ENCODE results near the gene CACNA1G.

CACNA1G gene

GRCh38 chr17:50607522-50608175 is 47.1 kb downstream of the CACNA1G start:
- DNase-seq (ENCODE audit: insufficient read length, low spot score) (no peak), FAIRE-seq (no peak)

GRCh38 chr17:50608700-50609379 is 48.3 kb downstream of the CACNA1G start:
- FAIRE-seq (no peak), DNase-seq (ENCODE audit: insufficient read length, low spot score) (no peak)

GRCh38 chr17:50609380-50610074 is 49.0 kb downstream of the CACNA1G start:
- DNase-seq (ENCODE audit: insufficient read length, low spot score): no peak
- no peak for FAIRE-seq

- DNase-seq (ENCODE audit: insufficient read length, low spot score): no peak
- no peak for FAIRE-seq
These were observed 51.1 kb downstream of the CACNA1G start for GRCh38 chr17:50611634-50612033.

- FAIRE-seq: no peak
- no peak for DNase-seq (ENCODE audit: insufficient read length, low spot score)
These were observed 51.8 kb downstream of the CACNA1G start for GRCh38 chr17:50612281-50612680.

GRCh38 chr17:50613007-50613992 is 52.8 kb downstream of the CACNA1G start:
- DNase-seq (ENCODE audit: insufficient read length, low spot score) (no peak), FAIRE-seq (no peak)

GRCh38 chr17:50614471-50615051 is 54.0 kb downstream of the CACNA1G start:
- FAIRE-seq (no peak), DNase-seq (ENCODE audit: insufficient read length, low spot score) (no peak)

GRCh38 chr17:50615828-50616227 is 55.3 kb downstream of the CACNA1G start:
- no peak for DNase-seq (ENCODE audit: insufficient read length, low spot score)
- FAIRE-seq: no peak

GRCh38 chr17:50618300-50618699 is 57.8 kb downstream of the CACNA1G start:
- no peak for DNase-seq (ENCODE audit: insufficient read length, low spot score)
- FAIRE-seq: no peak

- FAIRE-seq (no peak), DNase-seq (ENCODE audit: insufficient read length, low spot score) (no peak)
These were observed 58.4 kb downstream of the CACNA1G start for GRCh38 chr17:50618941-50619340.

- DNase-seq (ENCODE audit: insufficient read length, low spot score) (no peak), FAIRE-seq (no peak)
These were observed 59.0 kb downstream of the CACNA1G start for GRCh38 chr17:50619489-50619888.

- no peak for FAIRE-seq
- DNase-seq (ENCODE audit: insufficient read length, low spot score): no peak
These were observed 59.7 kb downstream of the CACNA1G start for GRCh38 chr17:50620237-50620636.

GRCh38 chr17:50620858-50621257 is 60.3 kb downstream of the CACNA1G start:
- no peak for DNase-seq (ENCODE audit: insufficient read length, low spot score)
- no peak for FAIRE-seq

- DNase-seq (ENCODE audit: insufficient read length, low spot score) (no peak), FAIRE-seq (no peak)
These were observed 61.1 kb downstream of the CACNA1G start for GRCh38 chr17:50621574-50622031.

- no peak for DNase-seq (ENCODE audit: insufficient read length, low spot score)
- FAIRE-seq: no peak
These were observed 63.9 kb downstream of the CACNA1G start for GRCh38 chr17:50624321-50624934.

GRCh38 chr17:50625032-50625871 is 64.7 kb downstream of the CACNA1G start:
- FAIRE-seq (no peak), DNase-seq (ENCODE audit: insufficient read length, low spot score) (no peak)

- FAIRE-seq: no peak
These were observed 65.6 kb downstream of the CACNA1G start for GRCh38 chr17:50626037-50626574.

GRCh38 chr17:50627036-50627781 is 66.7 kb downstream of the CACNA1G start:
- FAIRE-seq (no peak), DNase-seq (ENCODE audit: insufficient read length, low spot score) (no peak)

More at GRCh38 chr17:50626037-50626574, 65.6 kb downstream of the CACNA1G start:
- peak; percentile 67 for DNase-seq (ENCODE audit: insufficient read length, low spot score)

All from GM19239 (cell line).